ENCODE measurements around the gene UBE2J2. TPM values are rescaled to one million over a fixed set of nuclear protein-coding genes. Genes with fewer than 3 reads are reported as not detected.

The UBE2J2 gene
- total and polyA plus RNA-seq, 2 of the 13 experiments (the other 11 are each of a cell fraction or from before 2014, with no cell fraction given): 25.4 to 29.4 TPM

DNA sequence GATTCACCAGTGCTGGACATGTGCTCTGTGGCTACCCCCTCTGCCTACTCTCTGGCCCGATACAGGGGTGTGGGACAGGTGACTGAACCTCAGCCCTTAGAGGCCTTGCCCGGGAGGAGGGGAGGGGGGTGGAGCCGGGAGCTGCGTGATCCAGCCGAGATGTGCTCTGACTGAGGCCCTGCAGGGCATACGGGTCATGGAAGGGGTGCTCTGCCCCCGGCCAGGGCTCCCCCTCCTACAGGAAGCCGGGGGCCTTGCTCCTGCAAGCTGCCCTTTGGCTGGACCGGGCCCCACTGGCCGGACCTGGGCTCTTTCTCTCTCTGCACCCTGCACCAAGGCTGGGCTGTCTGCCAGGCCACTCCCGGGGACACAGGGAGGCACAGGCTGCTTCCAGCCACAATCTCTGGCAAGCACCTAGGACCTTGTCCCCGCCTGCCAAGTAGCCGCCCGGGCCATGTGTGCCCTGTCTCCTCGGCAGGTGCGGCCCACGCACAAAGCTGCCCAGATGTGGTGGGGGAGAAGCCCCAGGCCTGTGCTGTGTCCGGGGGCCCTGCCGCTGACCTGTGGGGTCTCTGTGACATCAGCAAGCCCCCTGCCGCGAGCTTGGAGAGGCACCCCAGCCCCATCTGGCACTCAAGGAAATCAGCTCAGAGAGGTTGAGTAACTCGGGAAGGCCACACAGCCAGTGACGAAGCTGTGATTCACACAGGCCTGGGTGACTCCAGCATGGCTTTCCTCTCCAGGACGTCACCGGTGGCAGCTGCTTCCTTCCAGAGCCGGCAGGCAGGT is 8.1 kb upstream of the UBE2J2 start (continued):
- TF ChIP-seq ZFX (CRISPR knock-in tag; IDR thresholded peaks at IDR 0.05; ENCODE audit: low read depth): peak; percentile 83
- TF ChIP-seq GTF3A (CRISPR knock-in tag; conservative IDR thresholded peaks at IDR 0.05): no peak
- TF ChIP-seq FOXP1 (IDR thresholded peaks at IDR 0.05): no peak
- TF ChIP-seq FOXP1 (CRISPR knock-in tag; IDR thresholded peaks at IDR 0.05): peak; percentile 23; the same call in 1 of the 2 replicates
- no peak for TF ChIP-seq ZNF44 (CRISPR knock-in tag; IDR thresholded peaks at IDR 0.05)
- no peak for TF ChIP-seq ZNF20 (CRISPR knock-in tag; IDR thresholded peaks at IDR 0.05)
- TF ChIP-seq, protein P1, sequence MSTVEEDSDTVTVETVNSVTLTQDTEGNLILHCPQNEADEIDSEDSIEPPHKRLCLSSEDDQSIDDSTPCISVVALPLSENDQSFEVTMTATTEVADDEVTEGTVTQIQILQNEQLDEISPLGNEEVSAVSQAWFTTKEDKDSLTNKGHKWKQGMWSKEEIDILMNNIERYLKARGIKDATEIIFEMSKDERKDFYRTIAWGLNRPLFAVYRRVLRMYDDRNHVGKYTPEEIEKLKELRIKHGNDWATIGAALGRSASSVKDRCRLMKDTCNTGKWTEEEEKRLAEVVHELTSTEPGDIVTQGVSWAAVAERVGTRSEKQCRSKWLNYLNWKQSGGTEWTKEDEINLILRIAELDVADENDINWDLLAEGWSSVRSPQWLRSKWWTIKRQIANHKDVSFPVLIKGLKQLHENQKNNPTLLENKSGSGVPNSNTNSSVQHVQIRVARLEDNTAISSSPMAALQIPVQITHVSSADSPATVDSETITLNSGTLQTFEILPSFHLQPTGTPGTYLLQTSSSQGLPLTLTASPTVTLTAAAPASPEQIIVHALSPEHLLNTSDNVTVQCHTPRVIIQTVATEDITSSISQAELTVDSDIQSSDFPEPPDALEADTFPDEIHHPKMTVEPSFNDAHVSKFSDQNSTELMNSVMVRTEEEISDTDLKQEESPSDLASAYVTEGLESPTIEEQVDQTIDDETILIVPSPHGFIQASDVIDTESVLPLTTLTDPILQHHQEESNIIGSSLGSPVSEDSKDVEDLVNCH (CRISPR knock-in tag; IDR thresholded peaks at IDR 0.05): no peak
- peak; percentile 58; the same call in 1 of the 2 replicates for TF ChIP-seq CBFB (CRISPR knock-in tag; IDR thresholded peaks at IDR 0.05)
- TF ChIP-seq, protein P2, sequence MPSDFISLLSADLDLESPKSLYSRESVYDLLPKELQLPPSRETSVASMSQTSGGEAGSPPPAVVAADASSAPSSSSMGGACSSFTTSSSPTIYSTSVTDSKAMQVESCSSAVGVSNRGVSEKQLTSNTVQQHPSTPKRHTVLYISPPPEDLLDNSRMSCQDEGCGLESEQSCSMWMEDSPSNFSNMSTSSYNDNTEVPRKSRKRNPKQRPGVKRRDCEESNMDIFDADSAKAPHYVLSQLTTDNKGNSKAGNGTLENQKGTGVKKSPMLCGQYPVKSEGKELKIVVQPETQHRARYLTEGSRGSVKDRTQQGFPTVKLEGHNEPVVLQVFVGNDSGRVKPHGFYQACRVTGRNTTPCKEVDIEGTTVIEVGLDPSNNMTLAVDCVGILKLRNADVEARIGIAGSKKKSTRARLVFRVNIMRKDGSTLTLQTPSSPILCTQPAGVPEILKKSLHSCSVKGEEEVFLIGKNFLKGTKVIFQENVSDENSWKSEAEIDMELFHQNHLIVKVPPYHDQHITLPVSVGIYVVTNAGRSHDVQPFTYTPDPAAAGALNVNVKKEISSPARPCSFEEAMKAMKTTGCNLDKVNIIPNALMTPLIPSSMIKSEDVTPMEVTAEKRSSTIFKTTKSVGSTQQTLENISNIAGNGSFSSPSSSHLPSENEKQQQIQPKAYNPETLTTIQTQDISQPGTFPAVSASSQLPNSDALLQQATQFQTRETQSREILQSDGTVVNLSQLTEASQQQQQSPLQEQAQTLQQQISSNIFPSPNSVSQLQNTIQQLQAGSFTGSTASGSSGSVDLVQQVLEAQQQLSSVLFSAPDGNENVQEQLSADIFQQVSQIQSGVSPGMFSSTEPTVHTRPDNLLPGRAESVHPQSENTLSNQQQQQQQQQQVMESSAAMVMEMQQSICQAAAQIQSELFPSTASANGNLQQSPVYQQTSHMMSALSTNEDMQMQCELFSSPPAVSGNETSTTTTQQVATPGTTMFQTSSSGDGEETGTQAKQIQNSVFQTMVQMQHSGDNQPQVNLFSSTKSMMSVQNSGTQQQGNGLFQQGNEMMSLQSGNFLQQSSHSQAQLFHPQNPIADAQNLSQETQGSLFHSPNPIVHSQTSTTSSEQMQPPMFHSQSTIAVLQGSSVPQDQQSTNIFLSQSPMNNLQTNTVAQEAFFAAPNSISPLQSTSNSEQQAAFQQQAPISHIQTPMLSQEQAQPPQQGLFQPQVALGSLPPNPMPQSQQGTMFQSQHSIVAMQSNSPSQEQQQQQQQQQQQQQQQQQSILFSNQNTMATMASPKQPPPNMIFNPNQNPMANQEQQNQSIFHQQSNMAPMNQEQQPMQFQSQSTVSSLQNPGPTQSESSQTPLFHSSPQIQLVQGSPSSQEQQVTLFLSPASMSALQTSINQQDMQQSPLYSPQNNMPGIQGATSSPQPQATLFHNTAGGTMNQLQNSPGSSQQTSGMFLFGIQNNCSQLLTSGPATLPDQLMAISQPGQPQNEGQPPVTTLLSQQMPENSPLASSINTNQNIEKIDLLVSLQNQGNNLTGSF (CRISPR knock-in tag; IDR thresholded peaks at IDR 0.05): 0 out of 2 replicates have a peak, but pooled peaks have one; percentile 36
- no peak for TF ChIP-seq TCF7L2 (IDR thresholded peaks at IDR 0.05; ENCODE audit: low read depth, low read length)
- TF ChIP-seq, protein P3, sequence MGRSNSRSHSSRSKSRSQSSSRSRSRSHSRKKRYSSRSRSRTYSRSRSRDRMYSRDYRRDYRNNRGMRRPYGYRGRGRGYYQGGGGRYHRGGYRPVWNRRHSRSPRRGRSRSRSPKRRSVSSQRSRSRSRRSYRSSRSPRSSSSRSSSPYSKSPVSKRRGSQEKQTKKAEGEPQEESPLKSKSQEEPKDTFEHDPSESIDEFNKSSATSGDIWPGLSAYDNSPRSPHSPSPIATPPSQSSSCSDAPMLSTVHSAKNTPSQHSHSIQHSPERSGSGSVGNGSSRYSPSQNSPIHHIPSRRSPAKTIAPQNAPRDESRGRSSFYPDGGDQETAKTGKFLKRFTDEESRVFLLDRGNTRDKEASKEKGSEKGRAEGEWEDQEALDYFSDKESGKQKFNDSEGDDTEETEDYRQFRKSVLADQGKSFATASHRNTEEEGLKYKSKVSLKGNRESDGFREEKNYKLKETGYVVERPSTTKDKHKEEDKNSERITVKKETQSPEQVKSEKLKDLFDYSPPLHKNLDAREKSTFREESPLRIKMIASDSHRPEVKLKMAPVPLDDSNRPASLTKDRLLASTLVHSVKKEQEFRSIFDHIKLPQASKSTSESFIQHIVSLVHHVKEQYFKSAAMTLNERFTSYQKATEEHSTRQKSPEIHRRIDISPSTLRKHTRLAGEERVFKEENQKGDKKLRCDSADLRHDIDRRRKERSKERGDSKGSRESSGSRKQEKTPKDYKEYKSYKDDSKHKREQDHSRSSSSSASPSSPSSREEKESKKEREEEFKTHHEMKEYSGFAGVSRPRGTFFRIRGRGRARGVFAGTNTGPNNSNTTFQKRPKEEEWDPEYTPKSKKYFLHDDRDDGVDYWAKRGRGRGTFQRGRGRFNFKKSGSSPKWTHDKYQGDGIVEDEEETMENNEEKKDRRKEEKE (IDR thresholded peaks at IDR 0.05): no peak
- TF ChIP-seq ZMYM2 (CRISPR knock-in tag; IDR thresholded peaks at IDR 0.05): 0 out of 2 replicates have a peak, but pooled peaks have one; percentile 54
- no peak for TF ChIP-seq SSRP1 (CRISPR knock-in tag; IDR thresholded peaks at IDR 0.05)
- no peak for TF ChIP-seq HOXA7 (CRISPR knock-in tag; IDR thresholded peaks at IDR 0.05)
- TF ChIP-seq, protein P4, sequence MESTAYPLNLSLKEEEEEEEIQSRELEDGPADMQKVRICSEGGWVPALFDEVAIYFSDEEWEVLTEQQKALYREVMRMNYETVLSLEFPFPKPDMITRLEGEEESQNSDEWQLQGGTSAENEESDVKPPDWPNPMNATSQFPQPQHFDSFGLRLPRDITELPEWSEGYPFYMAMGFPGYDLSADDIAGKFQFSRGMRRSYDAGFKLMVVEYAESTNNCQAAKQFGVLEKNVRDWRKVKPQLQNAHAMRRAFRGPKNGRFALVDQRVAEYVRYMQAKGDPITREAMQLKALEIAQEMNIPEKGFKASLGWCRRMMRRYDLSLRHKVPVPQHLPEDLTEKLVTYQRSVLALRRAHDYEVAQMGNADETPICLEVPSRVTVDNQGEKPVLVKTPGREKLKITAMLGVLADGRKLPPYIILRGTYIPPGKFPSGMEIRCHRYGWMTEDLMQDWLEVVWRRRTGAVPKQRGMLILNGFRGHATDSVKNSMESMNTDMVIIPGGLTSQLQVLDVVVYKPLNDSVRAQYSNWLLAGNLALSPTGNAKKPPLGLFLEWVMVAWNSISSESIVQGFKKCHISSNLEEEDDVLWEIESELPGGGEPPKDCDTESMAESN (CRISPR knock-in tag; conservative IDR thresholded peaks at IDR 0.05): peak; percentile 49
- TF ChIP-seq TP53 (CRISPR knock-in tag; conservative IDR thresholded peaks at IDR 0.05): no peak
- 0 out of 2 replicates have a peak, but pooled peaks have one; percentile 28 for TF ChIP-seq ZBTB20 (CRISPR knock-in tag; IDR thresholded peaks at IDR 0.05; ENCODE audit: borderline replicate concordance, low read depth)
- TF ChIP-seq JUND (CRISPR knock-in tag; IDR thresholded peaks at IDR 0.05): no peak; the same call in 1 of the 2 replicates

Data from HepG2 (cell line).